Smooth muscle cell (in vitro differentiated cells): ENCODE measurements around the gene DUSP22. TPM values are rescaled to one million over a fixed set of nuclear protein-coding genes. Genes with fewer than 3 reads are reported as not detected.

ENCODE experiments used
- DNase-seq: peaks from one replicate; lab custom pipeline; 2025; ENCODE audit not compliant: unreplicated experiment; lab: John Stamatoyannopoulos, UW
- H2AFZ ChIP-seq: fragments of 200-600 bp; sonication (generic); 2 replicates; pipeline ENCODE4 v1.6.0; 2016; ENCODE audit warnings: antibody characterized with exemption, low read depth, mild to moderate bottlenecking
- H3F3A ChIP-seq: fragments of 200-600 bp; sonication (generic); 2 replicates; pipeline ENCODE4 v1.6.0; 2017; ENCODE audit warnings: antibody characterized with exemption, low read depth
- H3K27ac ChIP-seq: fragments of 200-600 bp; sonication (generic); 2 replicates; pipeline ENCODE4 v1.5.1; 2016; ENCODE audit warnings: low read depth, mild to moderate bottlenecking
- H3K27me3 ChIP-seq: fragments of 200-600 bp; sonication (generic); 2 replicates; pipeline ENCODE4 v1.6.1; 2016; ENCODE audit warnings: low read depth, mild to moderate bottlenecking
- H3K36me3 ChIP-seq: fragments of 200-600 bp; sonication (generic); 2 replicates; pipeline ENCODE4 v1.5.1; 2016; ENCODE audit warnings: low read depth
- H3K4me1 ChIP-seq: fragments of 200-600 bp; sonication (generic); 2 replicates; pipeline ENCODE4 v1.5.1; 2016; ENCODE audit warnings: low read depth
- H3K4me2 ChIP-seq: fragments of 200-600 bp; sonication (generic); 2 replicates; pipeline ENCODE4 v1.6.0; 2016; ENCODE audit warnings: mild to moderate bottlenecking
- H3K4me3 ChIP-seq: fragments of 200-600 bp; sonication (generic); 2 replicates; pipeline ENCODE4 v1.5.1; 2016; ENCODE audit warnings: mild to moderate bottlenecking
- H3K79me2 ChIP-seq: fragments of 200-600 bp; sonication (generic); 2 replicates; pipeline ENCODE4 v1.6.0; 2016; ENCODE audit warnings: low read depth, mild to moderate bottlenecking
- H3K9ac ChIP-seq: fragments of 200-600 bp; sonication (generic); 2 replicates; pipeline ENCODE4 v1.6.0; 2016; ENCODE audit warnings: low read depth
- H3K9me3 ChIP-seq: fragments of 200-600 bp; sonication (generic); replicated peaks from 2 replicates; pipeline ENCODE4 v1.5.1; 2016; ENCODE audit warnings: low read depth
- H4K20me1 ChIP-seq: fragments of 200-600 bp; sonication (generic); 2 replicates; pipeline ENCODE4 v1.6.0; 2016; ENCODE audit warnings: low read depth
- WGBS: methylation state at CpG from one replicate; pipeline ENCODE4 v1.1.7; 2016; ENCODE audit warnings: low lambda C conversion rate; 5-methylcytosine and 5-hydroxymethylcytosine counted together
- polyA plus RNA-seq: library from polyadenylated mRNA; unstranded; fragments of >200 nt; fragmentation: Nextera tagmentation; extraction: Ambion mirVana; gene quantifications from 2 replicates; pipeline ENCODE4 v1.2.1, GENCODE V29; 2016
- total RNA-seq: library from RNA; depleted of rRNA; stranded (reverse); fragments of >200 nt; gene quantifications from 2 replicates; pipeline ENCODE4 v1.2.3, GENCODE V29; 2014
- TF ChIP-seq, protein P1 (sequence below): fragments of 200-600 bp; sonication (generic); IDR thresholded peaks from 2 replicates; pipeline ENCODE4 v1.5.1; 2017; ENCODE audit warnings: borderline replicate concordance, mild to moderate bottlenecking, antibody characterized with exemption; ENCODE audit not compliant: insufficient read depth, poor library complexity, severe bottlenecking

DUSP22 gene
- total and polyA plus RNA-seq, 2 experiments from 2014 or later, result 16.3 to 19.1 TPM

GRCh38 chr6:365835-366234, 73.5 kb downstream of the DUSP22 start:
- no peaks in the 10 kb centered on the region for H3K36me3 ChIP-seq
- no peaks in the 10 kb centered on the region for H3K27me3 ChIP-seq
- 78% methylated on average over 6 of the region's 6 CpGs for WGBS
- H3K4me3 ChIP-seq, result no peak overlapping the region
- TF ChIP-seq, protein P1, sequence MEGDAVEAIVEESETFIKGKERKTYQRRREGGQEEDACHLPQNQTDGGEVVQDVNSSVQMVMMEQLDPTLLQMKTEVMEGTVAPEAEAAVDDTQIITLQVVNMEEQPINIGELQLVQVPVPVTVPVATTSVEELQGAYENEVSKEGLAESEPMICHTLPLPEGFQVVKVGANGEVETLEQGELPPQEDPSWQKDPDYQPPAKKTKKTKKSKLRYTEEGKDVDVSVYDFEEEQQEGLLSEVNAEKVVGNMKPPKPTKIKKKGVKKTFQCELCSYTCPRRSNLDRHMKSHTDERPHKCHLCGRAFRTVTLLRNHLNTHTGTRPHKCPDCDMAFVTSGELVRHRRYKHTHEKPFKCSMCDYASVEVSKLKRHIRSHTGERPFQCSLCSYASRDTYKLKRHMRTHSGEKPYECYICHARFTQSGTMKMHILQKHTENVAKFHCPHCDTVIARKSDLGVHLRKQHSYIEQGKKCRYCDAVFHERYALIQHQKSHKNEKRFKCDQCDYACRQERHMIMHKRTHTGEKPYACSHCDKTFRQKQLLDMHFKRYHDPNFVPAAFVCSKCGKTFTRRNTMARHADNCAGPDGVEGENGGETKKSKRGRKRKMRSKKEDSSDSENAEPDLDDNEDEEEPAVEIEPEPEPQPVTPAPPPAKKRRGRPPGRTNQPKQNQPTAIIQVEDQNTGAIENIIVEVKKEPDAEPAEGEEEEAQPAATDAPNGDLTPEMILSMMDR, result no peak
- no peaks in the 10 kb centered on the region for H3K79me2 ChIP-seq
- no peaks in the 10 kb centered on the region for H4K20me1 ChIP-seq
- H3K27ac ChIP-seq, result no peak overlapping the region
- no peak for DNase-seq
- H3K4me2 ChIP-seq, result no peak overlapping the region
- H3K4me1 ChIP-seq, result no peaks in the 10 kb centered on the region
- no peaks in the 10 kb centered on the region for H3F3A ChIP-seq
- no peak overlapping the region for H2AFZ ChIP-seq
- H3K9ac ChIP-seq, result no peak overlapping the region
- peaks cover 9% of the 10 kb centered on the region for H3K9me3 ChIP-seq

- Histone ChIP-seq H4K20me1 (no peaks in the 10 kb centered on the region), H3K27me3 (no peaks in the 10 kb centered on the region), H3K4me2 (no peak overlapping the region), H3K9me3 (peaks cover 9% of the 10 kb centered on the region), H3K36me3 (no peaks in the 10 kb centered on the region), H3K27ac (no peak overlapping the region), H3K4me3 (no peak overlapping the region), H3F3A (no peaks in the 10 kb centered on the region), H3K9ac (no peak overlapping the region), H3K4me1 (no peaks in the 10 kb centered on the region), H3K79me2 (no peaks in the 10 kb centered on the region), H2AFZ (no peak overlapping the region)
- WGBS, result 87% methylated on average over 19 of the region's 19 CpGs
- DNase-seq, result no peak
- TF ChIP-seq, protein P1, result no peak
Measured at GRCh38 chr6:366389-367297, 74.4 kb downstream of the DUSP22 start.

DNA sequence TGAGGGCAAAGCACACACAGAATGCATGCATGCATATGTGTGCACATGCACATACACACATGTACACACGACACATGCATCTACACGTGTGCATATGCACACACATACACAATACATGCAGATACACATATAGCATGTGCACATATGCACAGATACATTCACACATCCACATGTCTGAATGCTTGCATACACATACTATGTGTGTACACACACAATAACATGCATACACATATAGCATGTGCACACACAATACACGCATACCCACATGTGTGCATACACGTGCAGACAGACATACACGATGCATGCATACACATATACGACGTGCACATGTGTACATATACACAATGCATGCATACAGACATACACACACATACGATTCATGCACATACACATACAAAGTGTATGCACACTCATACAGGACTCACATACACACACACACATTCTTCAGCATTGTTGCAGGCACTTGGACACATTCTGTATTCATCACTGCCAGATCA, 75.1 kb downstream of the DUSP22 start:
- H3F3A ChIP-seq, result no peaks in the 10 kb centered on the region
- H3K79me2 ChIP-seq, result no peaks in the 10 kb centered on the region
- H3K27ac ChIP-seq, result no peak overlapping the region
- DNase-seq, result no peak
- no peak overlapping the region for H3K4me2 ChIP-seq
- H3K27me3 ChIP-seq, result no peaks in the 10 kb centered on the region
- H4K20me1 ChIP-seq, result no peaks in the 10 kb centered on the region
- H3K9me3 ChIP-seq, result peaks cover 9% of the 10 kb centered on the region
- H3K4me3 ChIP-seq, result no peak overlapping the region
- no peak overlapping the region for H3K9ac ChIP-seq
- TF ChIP-seq, protein P1, result no peak
- WGBS, result 81% methylated on average over 8 of the region's 8 CpGs
- H2AFZ ChIP-seq, result no peak overlapping the region
- H3K4me1 ChIP-seq, result no peaks in the 10 kb centered on the region
- H3K36me3 ChIP-seq, result no peaks in the 10 kb centered on the region
